ENCODE data around the gene HAND2. TPM values are rescaled to one million over a fixed set of nuclear protein-coding genes. Genes with fewer than 3 reads are reported as not detected.

The HAND2 gene
- total RNA-seq, 4 donors from 2014 or later, result 0.25 to 11.0 (median 4.1) TPM

- 95 to 100% methylated on average over 1 of the region's 1 CpG for WGBS, 2 donors
- intact Hi-C loops (cut with DNase I; ENCODE audit: low total_unique reads), result no loop called here
- no peak overlapping the region for H3K4me3 ChIP-seq (ENCODE audit: low read depth, poor library complexity, severe bottlenecking)
- DNase-seq (ENCODE audit: low spot score in 2 of 2), result no peak
- TF ChIP-seq CTCF (IDR thresholded peaks at IDR 0.05) (no peak), POLR2A (IDR thresholded peaks at IDR 0.05) (no peak)
Measured at GRCh38 chr4:173482330-173482931, 47.6 kb downstream of the HAND2 start.

- no peak overlapping the region for H3K4me3 ChIP-seq (ENCODE audit: low read depth, poor library complexity, severe bottlenecking)
- TF ChIP-seq CTCF (IDR thresholded peaks at IDR 0.05), result no peak
- TF ChIP-seq POLR2A (IDR thresholded peaks at IDR 0.05), result no peak
- DNase-seq (ENCODE audit: low spot score in 2 of 2), result no peak
- WGBS, 2 donors, result 50 to 63% methylated on average over 4 of the region's 4 CpGs
- intact Hi-C loops (cut with DNase I; ENCODE audit: low total_unique reads), result no loop called here
Measured at GRCh38 chr4:173478913-173479283, 51.1 kb downstream of the HAND2 start.

- intact Hi-C loops (cut with DNase I; ENCODE audit: low total_unique reads), result no loop called here
- H3K4me3 ChIP-seq (ENCODE audit: low read depth, poor library complexity, severe bottlenecking), result no peak overlapping the region
- TF ChIP-seq CTCF (IDR thresholded peaks at IDR 0.05), result no peak
- no peak for TF ChIP-seq POLR2A (IDR thresholded peaks at IDR 0.05)
- no peak for DNase-seq (ENCODE audit: low spot score in 2 of 2)
- WGBS, 2 donors, result 61 to 68% methylated on average over 5 of the region's 5 CpGs
Measured at GRCh38 chr4:173478201-173478912, 51.7 kb downstream of the HAND2 start.

GRCh38 chr4:173477016-173477415 is 53.0 kb downstream of the HAND2 start:
- DNase-seq (ENCODE audit: low spot score in 2 of 2), result no peak
- intact Hi-C loops (cut with DNase I; ENCODE audit: low total_unique reads), result no loop called here
- TF ChIP-seq CTCF (IDR thresholded peaks at IDR 0.05) (no peak), POLR2A (IDR thresholded peaks at IDR 0.05) (no peak)
- no peak overlapping the region for H3K4me3 ChIP-seq (ENCODE audit: low read depth, poor library complexity, severe bottlenecking)
- WGBS, 2 donors, result 61 to 78% methylated on average over 1 of the region's 1 CpG

Other genes with a start within 250 kb of the HAND2 start
- 10 to 100 TPM; 26.2 to 52.3 (median 42.3) TPM for gene HMGB2, start 195.9 kb downstream of the HAND2 start, total RNA-seq
- gene SAP30, start 159.3 kb downstream of the HAND2 start, total RNA-seq, result 10 to 100 TPM; 14.4 to 25.1 (median 18.3) TPM
- gene SCRG1, start 131.1 kb downstream of the HAND2 start, total RNA-seq, result under 1 TPM in 1 of 4 donors, not detected in 3; 0.71 TPM

Data from lower leg skin (tissue), 4 donors.